CD4-positive, CD25-positive, alpha-beta regulatory T cell (primary cell): Measurements from ENCODE around the gene FXYD4. TPM values are rescaled to one million over a fixed set of nuclear protein-coding genes. Genes with fewer than 3 reads are reported as not detected.

Experiments used
- ATAC-seq, 2 donors: fragments of 150-1000 bp; cut with Tn5 transposase; one replicate each; pipeline ENCODE4 v1.10.0; 2021; ENCODE audit warnings: low read depth in 2 of 2, moderate number of reproducible peaks in 2 of 2, moderate library complexity in 1 of 2
- DNase-seq, 3 donors: peaks; one replicate each; pipeline versions ENCODE4 v3.0.0 to v3.0.0-alpha.2; 2012 to 2022; ENCODE audit warnings: mixed read lengths in 1 of 3
- H3K27ac ChIP-seq: one replicate; pipeline ENCODE4 v1.7.0; 2013; ENCODE audit warnings: mild to moderate bottlenecking, low read length; ENCODE audit not compliant: insufficient read depth, poor library complexity, severe bottlenecking
- H3K27me3 ChIP-seq: one replicate; pipeline ENCODE4 v1.7.0; 2013; ENCODE audit warnings: low read length; ENCODE audit not compliant: control insufficient read depth, insufficient read depth
- H3K36me3 ChIP-seq: one replicate; pipeline ENCODE4 v1.7.0; 2013; ENCODE audit warnings: mild to moderate bottlenecking, low read length, moderate library complexity; ENCODE audit not compliant: control insufficient read depth, insufficient read depth
- H3K4me1 ChIP-seq: 2 replicates; pipeline ENCODE4 v1.7.0; 2013; ENCODE audit warnings: mild to moderate bottlenecking, low read length; ENCODE audit not compliant: insufficient read depth, control insufficient read depth, poor library complexity, severe bottlenecking
- H3K4me3 ChIP-seq: one replicate; pipeline ENCODE4 v1.7.0; 2013; ENCODE audit warnings: low read depth, mild to moderate bottlenecking, low read length, moderate library complexity
- H3K9me3 ChIP-seq, 2 experiments: 1 replicate in 1 of 2; 2 replicates in 1 of 2; pipeline ENCODE4 v1.7.0; 2013; ENCODE audit warnings: low read length in 2 of 2, mild to moderate bottlenecking in 1 of 2, moderate library complexity in 1 of 2; ENCODE audit not compliant: control insufficient read depth in 2 of 2
- H3K27ac Mint-ChIP-seq, 3 donors: one replicate each; pipeline ENCODE4 v1.8.0; 2020 to 2022; ENCODE audit warnings: mild to moderate bottlenecking in 3 of 3, mixed read lengths in 3 of 3, moderate library complexity in 2 of 3
- H3K27me3 Mint-ChIP-seq: one replicate; pipeline ENCODE4 v1.8.0; 2022; ENCODE audit warnings: mild to moderate bottlenecking, mixed read lengths
- H3K36me3 Mint-ChIP-seq: one replicate; pipeline ENCODE4 v1.8.0; 2020; ENCODE audit warnings: mixed read lengths
- H3K4me1 Mint-ChIP-seq, 4 donors: one replicate each; pipeline ENCODE4 v1.8.0; 2020 to 2022; ENCODE audit warnings: mixed read lengths in 4 of 4, mild to moderate bottlenecking in 1 of 4
- H3K4me3 Mint-ChIP-seq, 4 donors: one replicate each; pipeline ENCODE4 v1.8.0; 2020 to 2022; ENCODE audit warnings: mild to moderate bottlenecking in 4 of 4, mixed read lengths in 4 of 4, moderate library complexity in 3 of 4
- H3K9me3 Mint-ChIP-seq, 7 donors: one replicate each; pipeline ENCODE4 v1.8.0; 2020 to 2022; ENCODE audit warnings: mixed read lengths in 7 of 7, mild to moderate bottlenecking in 3 of 7, moderate library complexity in 2 of 7
- polyA plus RNA-seq, 4 donors: library from polyadenylated mRNA; unstranded; fragments of 300-500 nt; fragmentation: Illumina TruSeq; gene quantifications; one replicate each; pipeline ENCODE4 v1.2.3, GENCODE V29; 2021
- total RNA-seq: library from RNA; stranded (reverse); gene quantifications from one replicate; pipeline ENCODE4 v1.2.3, GENCODE V29; 2022

FXYD4 gene
- total and polyA plus RNA-seq, 5 donors from 2014 or later, result not detected

DNA sequence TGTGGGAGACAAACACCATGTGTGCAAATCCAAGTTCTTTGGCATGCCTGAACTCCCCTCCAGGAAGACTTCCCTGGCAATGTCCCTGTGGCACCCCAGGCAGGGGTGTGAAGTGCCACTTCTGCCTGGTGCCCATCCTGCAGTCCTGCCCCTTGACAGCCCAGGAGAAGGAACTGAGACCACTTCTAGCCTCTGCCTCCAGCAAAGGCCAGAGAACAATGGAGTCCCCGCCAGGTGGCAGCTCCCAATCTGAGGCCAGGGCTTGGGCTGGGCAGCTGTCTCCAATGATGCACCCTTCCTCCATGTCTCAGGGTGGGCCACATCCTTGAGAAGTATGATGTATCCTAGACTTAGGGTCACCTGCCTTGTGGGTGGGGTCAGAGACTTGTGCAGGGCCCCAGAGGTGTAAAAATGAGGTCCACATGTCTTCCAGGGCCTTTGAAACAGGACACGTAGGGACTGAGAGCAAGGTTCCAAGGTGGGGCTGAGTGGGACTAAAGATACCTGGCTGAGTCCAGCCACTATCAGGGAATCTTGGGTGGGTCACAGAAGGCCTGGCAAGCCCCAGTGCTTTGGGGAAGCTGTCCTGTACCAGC lies 5.5 kb downstream of the FXYD4 start:
- no peak overlapping the region for H3K27ac ChIP-seq
- ATAC-seq (no peak), DNase-seq (no peak)
- no peak overlapping the region for H3K4me3 ChIP-seq
- no peaks in the 10 kb centered on the region for H3K27me3 ChIP-seq
- H3K4me1 ChIP-seq, result no peaks in the 10 kb centered on the region
- no peaks in the 10 kb centered on the region for H3K36me3 ChIP-seq
- no peaks in the 10 kb centered on the region for H3K9me3 Mint-ChIP-seq
- no peak overlapping the region for H3K4me3 Mint-ChIP-seq
- H3K36me3 Mint-ChIP-seq, result no peaks in the 10 kb centered on the region
- H3K27me3 Mint-ChIP-seq, result no peaks in the 10 kb centered on the region
- peaks cover 0 to 7% (median 4%) of the 10 kb centered on the region in 4 donors for H3K4me1 Mint-ChIP-seq
- H3K9me3 ChIP-seq, result no peaks in the 10 kb centered on the region
- no peak overlapping the region for H3K27ac Mint-ChIP-seq

DNA sequence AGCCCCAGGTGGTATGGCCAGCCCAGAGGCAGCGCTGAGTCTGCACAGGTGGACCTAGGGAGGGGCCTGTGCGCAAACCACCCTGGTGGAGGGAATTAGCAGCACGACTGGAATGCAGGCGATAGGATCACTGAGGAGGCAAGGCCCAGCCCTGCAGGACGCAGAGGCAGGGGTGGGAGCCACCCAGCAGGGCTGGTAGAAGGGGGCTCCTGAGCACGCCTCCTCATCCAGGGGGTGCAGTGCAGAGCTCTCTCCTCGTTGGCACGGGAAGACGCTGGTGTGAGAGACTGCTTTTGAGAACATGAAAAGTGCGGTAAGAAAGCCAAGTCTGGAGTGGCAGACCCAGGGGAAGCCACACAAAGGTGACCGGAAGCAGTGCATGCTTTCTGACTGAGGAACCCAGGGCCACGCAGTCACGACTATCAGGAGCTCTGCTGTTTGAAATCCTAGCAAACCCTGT lies 6.0 kb downstream of the FXYD4 start:
- Mint-ChIP-seq H3K4me1 (peaks cover 0 to 7% (median 4%) of the 10 kb centered on the region in 4 donors), H3K9me3 (no peaks in the 10 kb centered on the region), H3K27ac (peak overlapping the region in 1 of 3 donors; percentile 14)

GRCh38 chr10:43380610-43381222 lies 9.3 kb downstream of the FXYD4 start:
- Histone ChIP-seq H3K4me1 (no peaks in the 10 kb centered on the region), H3K27me3 (no peaks in the 10 kb centered on the region), H3K9me3 (no peaks in the 10 kb centered on the region), H3K4me3 (no peak overlapping the region), H3K27ac (no peak overlapping the region), H3K36me3 (peaks cover 7% of the 10 kb centered on the region)
- no peaks in the 10 kb centered on the region for H3K36me3 Mint-ChIP-seq
- DNase-seq (no peak), ATAC-seq (no peak)
- no peaks in the 10 kb centered on the region for H3K27me3 Mint-ChIP-seq
- H3K4me3 Mint-ChIP-seq, result no peak overlapping the region
- no peaks in the 10 kb centered on the region for H3K9me3 Mint-ChIP-seq
- peak overlapping the region; percentile 9 to 83 (median 80) for H3K27ac Mint-ChIP-seq
- peaks cover 5 to 10% (median 7%) of the 10 kb centered on the region in 4 donors for H3K4me1 Mint-ChIP-seq

More for the DNA sequence above, 6.0 kb downstream of the FXYD4 start:
- Histone ChIP-seq H3K36me3 (no peaks in the 10 kb centered on the region), H3K27ac (no peak overlapping the region), H3K9me3 (no peaks in the 10 kb centered on the region), H3K4me1 (no peaks in the 10 kb centered on the region), H3K4me3 (no peak overlapping the region), H3K27me3 (no peaks in the 10 kb centered on the region)
- Mint-ChIP-seq H3K27me3 (no peaks in the 10 kb centered on the region), H3K4me3 (no peak overlapping the region), H3K36me3 (no peaks in the 10 kb centered on the region)
- no peak for ATAC-seq
- no peak for DNase-seq

DNA sequence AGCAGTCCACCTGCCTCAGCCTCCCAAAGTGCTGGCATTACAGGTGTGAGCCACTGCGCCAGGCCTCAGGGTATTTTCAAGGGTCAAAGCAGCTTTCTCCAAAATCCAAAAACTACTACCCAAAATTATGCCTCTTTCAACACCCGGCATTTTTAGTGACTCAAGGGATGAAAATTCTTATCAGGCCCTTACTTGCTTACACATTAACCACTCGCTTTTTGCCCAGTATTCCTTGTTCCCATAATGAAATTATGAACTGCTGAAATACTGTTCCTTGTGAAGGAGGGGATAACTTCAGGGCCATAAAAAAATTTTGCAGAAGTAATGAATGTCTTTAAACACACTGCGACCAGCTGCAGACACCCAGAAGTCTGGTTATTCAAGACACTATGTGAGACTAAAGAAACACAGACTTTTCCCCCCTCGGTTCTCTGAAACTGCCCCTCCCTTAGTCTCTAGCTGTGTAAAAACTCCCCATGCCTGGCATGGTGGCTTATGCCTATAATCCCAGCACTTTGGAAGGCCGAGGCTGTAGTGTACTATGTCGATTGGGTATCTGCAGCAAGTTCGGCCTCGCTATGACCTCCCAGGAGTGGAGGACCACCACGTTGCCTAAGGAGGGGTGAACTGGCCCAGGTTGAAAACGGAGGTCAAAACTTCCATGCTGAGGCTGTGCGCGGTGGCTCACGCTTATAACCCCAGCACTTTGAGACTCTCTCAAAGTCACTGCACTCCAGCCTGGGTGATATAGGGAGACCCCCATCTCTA lies 12.0 kb downstream of the FXYD4 start:
- Mint-ChIP-seq H3K27me3 (no peaks in the 10 kb centered on the region), H3K36me3 (peaks cover 15% of the 10 kb centered on the region), H3K4me1 (peaks cover 14 to 31% (median 22%) of the 10 kb centered on the region in 4 donors), H3K27ac (peak overlapping the region; percentile 66 to 89 (median 69)), H3K4me3 (no peak overlapping the region), H3K9me3 (no peaks in the 10 kb centered on the region)
- Histone ChIP-seq H3K4me1 (peaks cover under 1% of the 10 kb centered on the region), H3K9me3 (no peaks in the 10 kb centered on the region), H3K27ac (no peak overlapping the region), H3K4me3 (no peak overlapping the region), H3K27me3 (no peaks in the 10 kb centered on the region), H3K36me3 (peaks cover 33% of the 10 kb centered on the region)
- DNase-seq (no peak), ATAC-seq (no peak)

DNA sequence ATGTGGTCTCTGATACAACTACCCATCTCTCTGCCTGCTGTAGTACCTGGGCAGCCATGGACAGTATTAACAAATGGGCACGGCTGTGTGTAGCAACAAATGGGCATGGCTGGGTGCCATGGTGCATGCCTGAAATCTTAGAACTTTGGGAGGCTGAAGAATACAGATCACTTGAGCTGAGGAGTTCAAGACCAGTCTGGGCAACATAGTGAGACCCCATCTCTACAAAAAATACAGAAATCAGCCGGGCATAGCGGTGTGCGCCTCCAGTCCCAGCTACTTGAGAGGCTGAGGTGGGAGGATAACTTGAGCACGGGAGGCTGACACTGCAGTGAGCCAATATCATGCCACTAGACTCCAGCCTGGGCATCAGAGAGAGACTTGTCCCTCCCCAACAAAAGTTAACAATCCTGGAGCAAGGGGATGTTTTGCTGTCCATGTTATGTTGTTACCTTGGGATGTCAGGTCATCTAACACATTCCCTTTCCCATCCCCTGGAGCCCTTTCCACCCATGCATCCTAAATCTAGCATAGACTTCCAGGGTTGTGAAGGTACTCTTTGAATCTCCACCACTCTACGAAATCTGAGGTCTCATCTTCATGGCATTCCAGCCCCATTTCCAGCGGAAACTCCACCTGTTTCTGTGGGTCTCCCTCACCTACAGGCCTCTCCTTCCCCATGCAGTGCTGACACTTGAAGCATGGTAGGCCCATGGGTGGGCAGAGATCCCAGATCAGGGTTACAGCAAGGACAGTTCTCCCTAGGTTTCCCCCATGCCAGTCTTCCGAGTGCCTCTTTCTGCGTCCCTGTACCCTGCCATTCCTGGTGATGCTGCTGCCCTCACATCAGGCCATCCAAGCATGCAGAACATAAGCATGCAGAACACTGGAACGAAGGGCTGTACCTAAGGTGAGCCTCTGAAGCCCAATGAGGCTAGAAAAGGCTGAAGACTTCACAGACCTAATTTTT lies 13.1 kb downstream of the FXYD4 start:
- no peak overlapping the region for H3K4me3 ChIP-seq
- H3K36me3 Mint-ChIP-seq, result peaks cover 22% of the 10 kb centered on the region
- H3K27me3 Mint-ChIP-seq, result no peaks in the 10 kb centered on the region
- H3K9me3 Mint-ChIP-seq, result no peaks in the 10 kb centered on the region
- H3K27ac Mint-ChIP-seq, result peak overlapping the region; percentile 9 to 89 (median 69)
- H3K4me1 ChIP-seq, result peaks cover 9% of the 10 kb centered on the region
- H3K4me1 Mint-ChIP-seq, result peaks cover 22 to 41% (median 31%) of the 10 kb centered on the region in 4 donors
- no peak overlapping the region for H3K4me3 Mint-ChIP-seq
- H3K36me3 ChIP-seq, result peaks cover 44% of the 10 kb centered on the region
- no peak for ATAC-seq
- H3K9me3 ChIP-seq, result no peaks in the 10 kb centered on the region
- peak overlapping the region; percentile 48 for H3K27ac ChIP-seq
- no peak for DNase-seq
- no peaks in the 10 kb centered on the region for H3K27me3 ChIP-seq

DNA sequence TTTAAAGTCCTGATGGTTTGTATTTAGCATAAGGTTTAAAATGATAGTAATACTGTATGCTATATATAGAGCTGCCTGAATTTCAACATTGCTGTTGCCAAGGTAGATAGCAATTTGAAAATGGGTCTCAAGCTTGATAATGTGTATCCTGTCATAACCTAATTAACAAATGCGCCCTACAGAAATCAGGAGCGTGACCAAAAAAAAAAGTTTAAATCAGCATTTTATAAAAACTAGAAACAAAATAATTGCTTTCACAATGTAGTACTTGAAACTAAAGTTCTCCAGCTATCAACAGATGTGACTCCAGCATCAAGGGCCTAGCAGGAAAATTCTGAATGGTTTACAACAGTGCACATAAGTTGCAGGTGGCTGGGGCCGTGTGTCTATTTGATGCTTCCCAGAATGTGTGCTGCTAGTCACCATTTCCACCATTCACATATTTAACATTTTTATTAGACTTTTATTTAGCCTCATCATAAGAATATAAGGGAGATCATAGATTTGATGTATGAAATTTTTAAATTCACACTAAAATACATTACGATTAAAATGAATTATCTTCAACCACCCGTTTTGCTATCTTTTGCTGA lies 14.1 kb downstream of the FXYD4 start:
- no peak overlapping the region for H3K4me3 ChIP-seq
- peaks cover 24 to 51% (median 38%) of the 10 kb centered on the region in 4 donors for H3K4me1 Mint-ChIP-seq
- H3K27me3 ChIP-seq, result no peaks in the 10 kb centered on the region
- no peak overlapping the region for H3K27ac Mint-ChIP-seq
- no peak overlapping the region for H3K4me3 Mint-ChIP-seq
- H3K27me3 Mint-ChIP-seq, result no peaks in the 10 kb centered on the region
- H3K36me3 Mint-ChIP-seq, result peaks cover 30% of the 10 kb centered on the region
- ATAC-seq (no peak), DNase-seq (no peak)
- no peaks in the 10 kb centered on the region for H3K9me3 Mint-ChIP-seq
- H3K9me3 ChIP-seq, result no peaks in the 10 kb centered on the region
- H3K36me3 ChIP-seq, result peaks cover 53% of the 10 kb centered on the region
- H3K4me1 ChIP-seq, result peaks cover 16% of the 10 kb centered on the region
- H3K27ac ChIP-seq, result peak overlapping the region; percentile 48

DNA sequence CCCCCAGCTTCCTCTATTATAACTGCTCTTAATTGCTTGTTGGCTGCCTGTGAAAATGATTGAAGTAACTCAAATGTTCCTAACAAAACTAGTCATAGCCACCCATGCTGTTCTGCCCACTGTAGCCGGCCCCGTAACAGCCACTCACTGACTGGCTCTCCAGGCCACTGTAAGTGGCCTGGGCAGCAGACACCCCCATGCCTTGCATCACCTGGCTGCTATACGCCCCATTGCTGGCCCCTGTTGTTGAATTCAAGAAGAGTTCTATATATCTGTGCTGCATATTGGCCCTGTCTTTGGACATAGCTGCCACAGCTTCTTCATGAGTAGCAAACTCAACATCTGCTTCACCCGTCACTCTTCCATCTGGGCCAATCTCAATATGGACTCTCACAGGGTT lies 15.1 kb downstream of the FXYD4 start:
- no peaks in the 10 kb centered on the region for H3K27me3 ChIP-seq
- peaks cover 24% of the 10 kb centered on the region for H3K4me1 ChIP-seq
- Mint-ChIP-seq H3K36me3 (peaks cover 32% of the 10 kb centered on the region), H3K9me3 (no peaks in the 10 kb centered on the region), H3K4me3 (no peak overlapping the region), H3K27me3 (no peaks in the 10 kb centered on the region), H3K4me1 (peaks cover 19 to 60% (median 43%) of the 10 kb centered on the region in 4 donors), H3K27ac (peak overlapping the region in 2 of 3 donors; percentile 44 to 74)
- DNase-seq (no peak), ATAC-seq (no peak)
- H3K27ac ChIP-seq, result no peak overlapping the region
- no peaks in the 10 kb centered on the region for H3K9me3 ChIP-seq
- H3K4me3 ChIP-seq, result no peak overlapping the region
- H3K36me3 ChIP-seq, result peaks cover 62% of the 10 kb centered on the region
